K562 (cell line): Measurements from ENCODE around the gene GET3.

ENCODE experiments used
- EP300 ChIP-seq: IDR thresholded peaks from 2 replicates; pipeline ENCODE4 v1.6.1; 2012; ENCODE audit warnings: low read length, improper control_type of control experiment
- MTF1 ChIP-seq: fragments of 250-450 bp; sonication (Bioruptor Pico); IDR thresholded peaks from 2 replicates; pipeline ENCODE4 v1.9.0; 2021; ENCODE audit warnings: moderate library complexity, mild to moderate bottlenecking, inconsistent platforms, borderline replicate concordance
- PCBP1 ChIP-seq: fragments of 200-400 bp; formaldehyde crosslinking; IDR thresholded peaks from 2 replicates; pipeline ENCODE4 v1.6.1; 2018; ENCODE audit warnings: mild to moderate bottlenecking, low read depth, low read length; ENCODE audit not compliant: poor library complexity, severe bottlenecking
- STAT5B ChIP-seq: fragments of 250-450 bp; sonication (Bioruptor Pico); IDR thresholded peaks from 2 replicates; pipeline ENCODE4 v1.8.0; 2021; ENCODE audit warnings: mild to moderate bottlenecking, inconsistent platforms
- TRIM28 ChIP-seq: fragments of 450-650 bp; IDR thresholded peaks from 2 replicates; pipeline ENCODE4 v1.6.1; 2017
- U2AF1 ChIP-seq: fragments of 200-400 bp; formaldehyde crosslinking; optimal IDR thresholded peaks from 2 replicates; pipeline ENCODE3; 2017; ENCODE audit warnings: mild to moderate bottlenecking, low read depth, low read length, moderate library complexity

GRCh38 chr19:12701596-12702282 is 35.6 kb upstream of the GET3 start:
- no peak for TF ChIP-seq U2AF1
- TF ChIP-seq EP300, result no peak
- no peak for TF ChIP-seq PCBP1
- no peak for TF ChIP-seq STAT5B (CRISPR knock-in tag)
- no peak for TF ChIP-seq TRIM28
- no peak for TF ChIP-seq MTF1 (CRISPR knock-in tag)
